Vagina (tissue), 2 donors: ENCODE measurements around the gene TAF3. TPM values are rescaled to one million over a fixed set of nuclear protein-coding genes. Genes with fewer than 3 reads are reported as not detected.

Experiments used
- DNase-seq, 2 donors: peaks; one replicate each; pipeline ENCODE4 v3.0.0-alpha.2; 2017; ENCODE audit errors: extremely low spot score in 2 of 2
- H3K27ac ChIP-seq: fragments of 200-600 bp; sonication (generic); one replicate; pipeline ENCODE4 v1.5.1; 2019
- H3K27me3 ChIP-seq: fragments of 200-600 bp; sonication (generic); one replicate; pipeline ENCODE4 v1.5.1; 2019
- H3K36me3 ChIP-seq, 2 donors: fragments of 200-600 bp; sonication (generic); one replicate each; pipeline ENCODE4 v1.5.1; 2017 to 2019
- H3K4me1 ChIP-seq: fragments of 200-600 bp; sonication (generic); one replicate; pipeline ENCODE4 v1.5.1; 2019
- H3K4me3 ChIP-seq, 2 donors: fragments of 200-600 bp; sonication (generic); 1 replicate in 1 of 2; 2 replicates in 1 of 2; pipeline ENCODE4 v1.5.1; 2016 to 2019
- H3K9me3 ChIP-seq: fragments of 200-600 bp; sonication (generic); one replicate; pipeline ENCODE4 v1.5.1; 2019
- CTCF ChIP-seq, 3 experiments: fragments of 450-650 bp in 2 of 3; fragments of 200-600 bp in 1 of 3; sonication (generic) in 1 of 3; IDR thresholded peaks; one replicate each; pipeline ENCODE4 v1.5.1; 2017 to 2019; ENCODE audit warnings: antibody characterized with exemption in 3 of 3, mild to moderate bottlenecking in 2 of 3, moderate library complexity in 2 of 3
- POLR2A ChIP-seq, 2 donors: fragments of 450-650 bp; IDR thresholded peaks; one replicate each; pipeline ENCODE4 v1.6.1; 2017; ENCODE audit warnings: antibody characterized with exemption in 2 of 2, mild to moderate bottlenecking in 2 of 2, moderate library complexity in 2 of 2
- POLR2AphosphoS5 ChIP-seq, 2 donors: sonication (generic); formaldehyde crosslinking; IDR thresholded peaks; one replicate each; pipeline ENCODE4 v1.9.0; 2017; ENCODE audit warnings: antibody characterized with exemption in 2 of 2, mild to moderate bottlenecking in 2 of 2, low read depth in 1 of 2; ENCODE audit not compliant: insufficient read depth in 1 of 2
- intact Hi-C: fragments of 100-400 bp; cut with DNase I; formaldehyde crosslinking; loops from one replicate; pipeline ENCODE4 v1.15.1; 2023
- total RNA-seq: library from RNA; depleted of rRNA; stranded (reverse); fragments of >200 nt; gene quantifications from one replicate; pipeline ENCODE4 v1.2.3, GENCODE V29; 2016

Gene TAF3
- total RNA-seq, 1 donor from 2014 or later = 9.8 TPM

- Histone ChIP-seq H3K9me3 (no peaks in the 10 kb centered on the region), H3K4me3 (peak overlapping the region; percentile 36 to 38), H3K27me3 (peaks cover 33% of the 10 kb centered on the region), H3K27ac (no peak overlapping the region), H3K4me1 (peaks cover 51% of the 10 kb centered on the region), H3K36me3 (no peaks in the 10 kb centered on the region)
- intact Hi-C loops = no loop called here
- TF ChIP-seq CTCF (IDR thresholded peaks at IDR 0.05) (no peak), POLR2AphosphoS5 (IDR thresholded peaks at IDR 0.05; ENCODE audit: insufficient read depth in 1 of 2, low read depth in 1 of 2) (no peak), POLR2A (IDR thresholded peaks at IDR 0.05) (no peak)
- no peak for DNase-seq
These were observed 233.0 kb downstream of the TAF3 start for GRCh38 chr10:8051109-8051821.

GRCh38 chr10:8051851-8052257, 233.5 kb downstream of the TAF3 start:
- TF ChIP-seq POLR2A (IDR thresholded peaks at IDR 0.05) = no peak
- TF ChIP-seq POLR2AphosphoS5 (IDR thresholded peaks at IDR 0.05; ENCODE audit: insufficient read depth in 1 of 2, low read depth in 1 of 2) = no peak
- TF ChIP-seq CTCF (IDR thresholded peaks at IDR 0.05) = no peak
- peaks cover 33% of the 10 kb centered on the region for H3K27me3 ChIP-seq
- no peak overlapping the region for H3K27ac ChIP-seq
- intact Hi-C loops = no loop called here
- peaks cover 51% of the 10 kb centered on the region for H3K4me1 ChIP-seq
- peak overlapping the region; percentile 36 to 48 for H3K4me3 ChIP-seq
- no peaks in the 10 kb centered on the region for H3K36me3 ChIP-seq
- no peaks in the 10 kb centered on the region for H3K9me3 ChIP-seq
- no peak for DNase-seq

- intact Hi-C loops = no loop called here
- no peaks in the 10 kb centered on the region for H3K36me3 ChIP-seq
- H3K4me1 ChIP-seq = peaks cover 54% of the 10 kb centered on the region
- TF ChIP-seq POLR2A (IDR thresholded peaks at IDR 0.05) = no peak
- no peak for TF ChIP-seq CTCF (IDR thresholded peaks at IDR 0.05)
- no peak for TF ChIP-seq POLR2AphosphoS5 (IDR thresholded peaks at IDR 0.05; ENCODE audit: insufficient read depth in 1 of 2, low read depth in 1 of 2)
- peaks cover 32% of the 10 kb centered on the region for H3K27me3 ChIP-seq
- DNase-seq = no peak
- H3K9me3 ChIP-seq = no peaks in the 10 kb centered on the region
- no peak overlapping the region for H3K27ac ChIP-seq
- H3K4me3 ChIP-seq = peak overlapping the region in 1 of 2 donors; percentile 48
These were observed 234.1 kb downstream of the TAF3 start for GRCh38 chr10:8052341-8052955.

- Histone ChIP-seq H3K9me3 (no peaks in the 10 kb centered on the region), H3K27me3 (peaks cover 29% of the 10 kb centered on the region), H3K4me3 (peak overlapping the region; percentile 45 to 48), H3K4me1 (peaks cover 56% of the 10 kb centered on the region), H3K27ac (no peak overlapping the region), H3K36me3 (no peaks in the 10 kb centered on the region)
- intact Hi-C loops = no loop called here
- peak in 1 of 3 experiments; percentile 46 for TF ChIP-seq CTCF (IDR thresholded peaks at IDR 0.05)
- no peak for TF ChIP-seq POLR2A (IDR thresholded peaks at IDR 0.05)
- no peak for DNase-seq
These were observed 234.7 kb downstream of the TAF3 start for GRCh38 chr10:8052956-8053445.
